ENCODE results near the gene C12orf76. TPM values are rescaled to one million over a fixed set of nuclear protein-coding genes. Genes with fewer than 3 reads are reported as not detected.
"Not testable (repeated sequence)": the region's sequence is repeated elsewhere in the genome, so short reads cannot be mapped to it uniquely, and the experiment has no call there.

Gene C12orf76
- total RNA-seq, 2 donors from 2014 or later = 9.9 to 16.3 TPM

DNA sequence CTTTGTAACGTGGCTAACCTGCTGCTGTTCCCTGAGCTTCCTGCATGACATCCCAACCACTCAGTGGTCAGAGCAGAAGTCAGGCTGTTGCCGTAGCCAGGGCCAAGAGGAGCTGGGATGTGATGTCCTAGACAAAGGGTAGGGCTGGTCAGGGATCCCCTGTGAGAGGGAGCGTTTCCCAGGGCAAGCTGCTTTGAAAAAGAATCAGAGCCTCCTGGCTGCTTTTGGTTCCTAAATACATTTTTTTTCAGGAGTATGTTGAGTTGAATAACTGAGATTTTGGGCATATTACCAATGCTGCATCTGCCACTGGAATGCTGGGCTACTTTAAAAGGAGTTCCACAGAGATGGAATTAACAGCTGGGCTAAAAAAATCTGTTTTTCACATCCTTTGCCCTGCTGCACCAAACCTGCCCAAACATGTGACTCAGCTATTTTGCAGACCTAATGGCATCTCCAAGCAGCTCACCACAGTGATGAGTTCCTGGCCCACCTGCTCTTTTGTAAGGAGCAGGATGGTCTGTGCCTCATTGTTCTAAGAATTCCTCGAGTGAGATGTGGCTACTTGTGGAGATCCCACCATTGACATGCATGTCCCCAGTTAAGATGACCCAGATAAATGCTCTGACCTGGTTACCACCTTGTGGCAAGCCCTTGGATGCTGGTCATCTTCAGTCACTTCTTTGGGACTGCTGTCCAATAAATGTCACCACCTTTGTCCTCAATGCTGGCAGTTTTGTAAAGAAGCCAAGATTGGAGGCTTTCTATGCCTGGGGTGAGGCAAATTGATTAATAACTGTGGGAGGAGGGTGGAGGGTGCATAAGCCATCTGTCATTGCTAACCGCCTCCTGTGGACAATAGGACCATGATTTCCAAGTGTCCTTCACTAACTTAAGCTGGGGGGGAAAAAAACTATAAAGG, 25.0 kb downstream of the C12orf76 start:
- peaks cover 98% of the 10 kb centered on the region for H3K36me3 Mint-ChIP-seq (ENCODE audit: low read depth)
- H3K4me1 Mint-ChIP-seq = peaks cover 7% of the 10 kb centered on the region

DNA sequence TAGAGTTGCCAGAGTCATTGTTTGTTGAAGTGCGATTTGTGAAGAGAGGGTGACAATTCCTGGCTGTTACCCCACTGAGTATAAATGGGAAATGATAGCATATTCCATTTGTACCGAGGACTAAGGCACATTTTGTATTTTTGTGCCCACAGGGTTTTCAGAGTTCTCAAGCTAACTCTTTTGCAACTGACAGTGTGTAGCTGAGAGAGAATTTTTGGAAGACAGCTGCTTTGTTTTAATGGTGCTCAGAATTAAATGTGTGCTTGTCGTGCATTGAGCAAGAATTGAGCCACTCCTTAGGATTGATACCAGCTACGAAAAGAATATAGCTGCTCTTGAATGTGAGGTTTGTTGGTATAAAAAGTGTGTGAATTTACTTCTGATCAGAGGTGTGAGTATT, 27.4 kb downstream of the C12orf76 start:
- H3K27me3 Mint-ChIP-seq = no peaks in the 10 kb centered on the region

More for the DNA sequence above, 25.0 kb downstream of the C12orf76 start:
- Mint-ChIP-seq H3K4me3 (no peak overlapping the region), H3K27ac (no peak overlapping the region), H3K27me3 (no peaks in the 10 kb centered on the region), H3K9me3 (no peaks in the 10 kb centered on the region)
- ATAC-seq (replicated peaks) = no peak

DNA sequence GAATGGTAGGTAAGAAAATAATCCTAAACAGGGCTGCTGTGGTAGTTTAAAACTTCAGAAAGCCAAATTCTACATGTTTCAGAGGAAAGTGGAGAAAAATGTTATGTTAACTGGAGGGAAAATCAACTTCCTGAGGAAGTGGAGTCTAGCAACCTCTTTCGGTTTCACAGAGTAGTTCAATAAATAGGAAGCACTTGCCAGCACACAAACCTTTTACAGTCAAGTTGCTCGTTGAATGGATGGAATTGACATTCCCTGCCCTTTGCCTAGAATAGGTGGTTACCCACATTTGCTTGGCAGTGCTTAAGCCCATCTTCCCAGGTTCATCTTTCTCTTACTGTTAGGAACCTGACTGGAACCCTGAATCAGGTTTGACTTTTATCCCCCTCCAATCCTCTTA, 33.2 kb downstream of the C12orf76 start:
- Mint-ChIP-seq H3K27ac (peak overlapping the region; percentile 66), H3K4me1 (peaks cover 30% of the 10 kb centered on the region), H3K4me3 (peak overlapping the region; percentile 54), H3K9me3 (no peaks in the 10 kb centered on the region), H3K36me3 (ENCODE audit: low read depth) (peaks cover 87% of the 10 kb centered on the region), H3K27me3 (no peaks in the 10 kb centered on the region)
- no peak for ATAC-seq (replicated peaks)

More for the DNA sequence above, 27.4 kb downstream of the C12orf76 start:
- no peak overlapping the region for H3K27ac Mint-ChIP-seq
- ATAC-seq (replicated peaks) = no peak
- no peaks in the 10 kb centered on the region for H3K9me3 Mint-ChIP-seq
- H3K36me3 Mint-ChIP-seq (ENCODE audit: low read depth) = peaks cover 100% of the 10 kb centered on the region
- H3K4me3 Mint-ChIP-seq = no peak overlapping the region
- H3K4me1 Mint-ChIP-seq = no peaks in the 10 kb centered on the region

DNA sequence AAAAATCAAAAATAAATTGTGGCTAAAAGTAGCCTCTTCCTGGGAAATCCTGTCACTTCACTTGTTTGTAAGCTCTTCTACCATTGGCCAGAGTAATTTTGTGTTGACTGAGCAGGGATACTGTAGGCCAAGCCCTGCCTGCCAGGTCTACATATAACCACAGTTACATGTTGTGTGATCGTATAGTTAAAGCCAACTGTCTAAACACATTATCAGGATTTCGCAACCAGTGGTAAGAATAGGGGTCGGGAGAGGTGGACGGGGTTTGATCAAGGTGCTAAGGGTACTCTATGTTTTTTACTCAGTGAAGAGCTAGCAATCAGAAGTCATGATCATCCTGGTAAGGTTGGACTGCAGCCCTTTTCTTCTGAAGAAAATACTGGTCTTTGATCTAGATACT, 35.7 kb downstream of the C12orf76 start:
- Mint-ChIP-seq H3K27ac (peak overlapping the region; percentile 85), H3K9me3 (no peaks in the 10 kb centered on the region), H3K4me1 (peaks cover 43% of the 10 kb centered on the region), H3K36me3 (ENCODE audit: low read depth) (peaks cover 68% of the 10 kb centered on the region), H3K4me3 (peak overlapping the region; percentile 77), H3K27me3 (no peaks in the 10 kb centered on the region)
- ATAC-seq (replicated peaks) = no peak

DNA sequence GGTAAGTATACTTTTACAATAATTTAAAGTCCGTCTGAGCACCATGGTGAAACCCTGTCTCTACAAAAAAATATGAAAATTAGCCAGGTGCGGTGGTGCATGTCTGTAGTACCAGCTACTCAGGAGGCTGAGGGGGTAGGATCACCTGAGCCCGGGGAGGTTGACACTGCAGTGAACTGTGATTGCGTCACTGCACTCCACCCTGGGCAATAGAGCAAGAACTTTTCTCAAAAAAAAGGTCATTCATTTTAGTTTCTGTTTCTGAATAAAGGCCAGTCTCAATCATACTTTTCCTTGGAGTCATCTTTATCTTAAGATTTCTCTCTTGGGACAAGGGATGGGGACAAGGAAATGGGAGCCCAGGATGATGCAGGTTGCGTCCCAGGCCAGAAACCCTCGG, 36.2 kb downstream of the C12orf76 start:
- Mint-ChIP-seq H3K27me3 (no peaks in the 10 kb centered on the region), H3K9me3 (no peaks in the 10 kb centered on the region), H3K4me1 (peaks cover 43% of the 10 kb centered on the region), H3K36me3 (ENCODE audit: low read depth) (peaks cover 64% of the 10 kb centered on the region), H3K27ac (peak overlapping the region; percentile 85), H3K4me3 (peak overlapping the region; percentile 77)
- ATAC-seq (replicated peaks) = no peak

DNA sequence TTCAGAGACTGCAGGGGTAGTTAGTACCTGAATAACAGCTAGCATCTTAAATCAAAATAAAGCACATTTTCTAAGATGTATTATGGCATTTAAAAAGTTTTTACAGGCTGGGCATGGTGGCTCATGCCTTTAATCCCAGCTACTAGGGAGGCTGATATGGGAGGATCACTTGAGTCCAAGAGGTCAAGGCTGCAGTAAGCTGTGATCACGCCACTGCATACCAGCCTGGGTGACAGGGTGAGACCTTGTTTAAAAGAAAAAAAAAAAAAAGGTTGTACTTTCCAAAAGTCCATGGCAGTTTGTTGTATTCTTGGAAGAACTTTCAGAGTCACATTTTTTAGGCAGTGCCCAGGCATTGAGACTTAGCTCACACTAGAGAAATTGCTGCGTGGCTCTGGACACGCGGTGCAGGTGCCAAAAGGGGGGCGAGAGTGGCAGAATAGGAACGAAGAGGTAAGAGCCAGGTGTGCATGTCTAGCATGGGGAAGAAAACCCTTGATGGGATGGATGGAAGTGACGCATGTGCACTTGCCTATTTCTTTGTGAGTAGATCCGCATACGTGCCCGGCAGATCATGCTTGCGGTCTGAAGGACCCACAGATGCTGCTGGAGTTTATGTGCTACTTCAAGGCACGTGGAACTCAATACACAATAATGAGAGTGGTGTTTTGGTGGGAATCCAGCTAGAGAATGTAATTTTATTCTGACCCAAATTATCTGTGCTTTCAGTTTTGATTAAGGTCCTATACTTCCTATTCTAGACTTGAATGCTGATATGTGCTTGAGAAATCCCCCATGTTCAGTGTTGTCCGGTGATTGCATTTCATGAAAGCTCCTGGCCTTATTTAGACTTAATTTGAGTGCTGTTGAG, 37.2 kb downstream of the C12orf76 start:
- H3K9me3 Mint-ChIP-seq = no peaks in the 10 kb centered on the region
- H3K36me3 Mint-ChIP-seq (ENCODE audit: low read depth) = peaks cover 64% of the 10 kb centered on the region
- peak overlapping the region; percentile 85 for H3K27ac Mint-ChIP-seq
- peaks cover 43% of the 10 kb centered on the region for H3K4me1 Mint-ChIP-seq
- peak; percentile 62 for ATAC-seq (replicated peaks)
- no peaks in the 10 kb centered on the region for H3K27me3 Mint-ChIP-seq
- H3K4me3 Mint-ChIP-seq = peak overlapping the region; percentile 77

DNA sequence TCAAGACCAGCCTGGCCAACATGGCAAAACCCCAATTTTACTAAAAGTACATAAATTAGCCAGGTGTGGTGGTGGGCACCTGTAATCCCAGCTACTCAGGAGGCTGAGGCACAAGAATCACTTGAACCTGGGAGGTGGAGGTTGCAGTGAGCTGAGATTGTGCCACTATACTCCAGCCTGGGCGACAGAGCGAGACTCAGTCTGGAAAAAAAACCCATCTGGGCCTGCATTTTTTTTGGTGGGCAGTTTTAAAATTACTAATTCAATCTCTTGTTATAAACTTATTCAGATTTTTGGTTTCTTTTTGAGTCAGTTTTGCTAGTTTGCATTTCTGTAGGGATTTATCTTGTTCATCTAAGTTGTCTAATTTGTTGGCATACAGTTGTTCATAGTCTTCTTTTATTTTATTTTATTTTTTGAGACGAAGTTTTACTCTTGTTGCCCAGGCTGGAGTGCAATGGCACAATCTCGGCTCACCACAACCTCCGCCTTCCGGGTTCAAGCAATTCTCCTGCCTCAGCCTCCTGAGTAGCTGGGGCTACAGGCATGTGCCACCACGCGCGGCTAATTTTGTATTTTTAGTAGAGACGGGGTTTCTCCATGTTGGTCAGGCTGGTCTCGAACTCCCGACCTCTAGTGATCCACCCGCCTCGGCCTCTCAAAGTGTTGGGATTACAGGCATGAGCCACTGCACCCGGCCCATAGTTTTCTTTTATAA, 39.5 kb downstream of the C12orf76 start:
- not testable (repeated sequence) for H3K9me3 Mint-ChIP-seq, H3K27me3 Mint-ChIP-seq
- Mint-ChIP-seq H3K27ac (peak overlapping the region; percentile 79), H3K36me3 (ENCODE audit: low read depth) (peaks cover 43% of the 10 kb centered on the region), H3K4me1 (peaks cover 50% of the 10 kb centered on the region), H3K4me3 (peak overlapping the region; percentile 77)
- ATAC-seq (replicated peaks) = peak; percentile 40

DNA sequence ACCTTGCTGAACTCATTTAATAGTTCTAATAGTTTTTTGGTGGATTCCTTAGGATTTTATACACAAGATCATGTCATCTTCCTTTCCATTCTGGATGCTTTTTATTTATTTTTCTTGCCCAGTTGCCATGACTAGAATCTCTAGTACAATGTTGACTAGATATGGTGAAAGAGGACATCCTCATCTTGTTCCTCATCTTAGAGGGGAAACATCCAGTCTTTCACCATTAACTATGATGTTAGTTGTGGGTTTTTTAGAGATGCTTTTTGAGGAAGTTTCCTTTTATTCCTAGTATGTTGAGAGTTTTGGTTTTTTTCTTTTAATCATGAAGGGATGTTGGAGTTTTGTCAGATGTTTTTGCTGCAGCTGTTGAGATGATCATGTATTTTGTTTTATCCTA, 40.4 kb downstream of the C12orf76 start:
- no peaks in the 10 kb centered on the region for H3K27me3 Mint-ChIP-seq
- ATAC-seq (replicated peaks) = no peak
- H3K36me3 Mint-ChIP-seq (ENCODE audit: low read depth) = peaks cover 42% of the 10 kb centered on the region
- H3K4me3 Mint-ChIP-seq = peak overlapping the region; percentile 77
- peaks cover 58% of the 10 kb centered on the region for H3K4me1 Mint-ChIP-seq
- no peak overlapping the region for H3K27ac Mint-ChIP-seq
- no peaks in the 10 kb centered on the region for H3K9me3 Mint-ChIP-seq

DNA sequence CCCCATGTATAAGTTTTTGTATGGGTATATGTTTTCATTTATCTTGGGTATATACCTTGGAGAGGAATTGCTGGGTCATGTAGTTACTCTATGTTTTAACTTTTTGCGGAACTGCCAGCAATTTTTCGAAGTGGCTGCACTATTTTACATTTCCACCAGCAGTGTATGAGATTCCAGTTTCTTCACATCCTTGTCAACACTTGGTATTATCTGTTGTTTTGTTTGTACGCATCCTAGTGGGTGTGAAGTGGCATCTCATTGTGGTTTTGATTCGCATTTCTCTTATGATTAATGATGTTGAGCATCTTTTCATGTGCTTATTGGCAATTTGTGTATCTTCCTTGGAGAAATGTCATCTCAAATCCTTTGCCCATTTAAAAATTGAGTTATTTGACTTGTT, 42.2 kb downstream of the C12orf76 start:
- Mint-ChIP-seq H3K9me3 (no peaks in the 10 kb centered on the region), H3K4me3 (peak overlapping the region; percentile 100), H3K4me1 (peaks cover 47% of the 10 kb centered on the region), H3K27me3 (no peaks in the 10 kb centered on the region), H3K27ac (peak overlapping the region; percentile 82), H3K36me3 (ENCODE audit: low read depth) (peaks cover 40% of the 10 kb centered on the region)
- no peak for ATAC-seq (replicated peaks)

DNA sequence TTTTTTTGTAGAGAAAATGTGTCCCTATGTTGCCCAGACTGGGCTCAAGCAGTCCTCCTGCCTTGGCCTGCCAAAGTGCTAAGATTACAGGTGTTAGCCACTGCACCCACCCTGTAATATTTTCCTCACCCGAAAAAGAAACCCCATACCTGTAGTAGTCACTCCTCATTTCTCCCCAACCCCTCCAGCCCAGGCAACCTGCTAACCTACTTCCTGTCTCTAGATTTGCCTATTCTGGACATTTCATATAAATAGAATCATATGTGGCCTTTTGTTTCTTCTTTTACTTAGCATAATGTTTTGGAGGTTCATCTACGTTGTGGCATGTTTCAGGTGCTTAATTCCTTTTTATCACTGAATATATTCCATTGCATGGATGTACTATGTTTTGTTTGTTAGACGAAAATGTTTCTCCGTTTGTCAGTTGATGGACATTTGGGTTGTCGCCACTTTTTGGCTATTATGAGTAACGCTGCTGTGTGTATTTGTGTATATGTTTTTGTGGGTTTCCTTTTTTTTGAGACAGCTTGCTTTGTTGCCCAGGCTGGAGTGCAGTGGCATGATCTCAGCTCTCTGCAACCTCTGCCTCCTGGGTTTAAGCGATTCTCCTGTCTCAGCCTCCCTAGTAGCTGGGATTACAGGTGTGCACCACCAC, 42.9 kb downstream of the C12orf76 start:
- Mint-ChIP-seq H3K27ac (peak overlapping the region; percentile 82), H3K4me1 (peaks cover 46% of the 10 kb centered on the region), H3K4me3 (peak overlapping the region; percentile 100), H3K9me3 (no peaks in the 10 kb centered on the region), H3K27me3 (no peaks in the 10 kb centered on the region), H3K36me3 (ENCODE audit: low read depth) (peaks cover 40% of the 10 kb centered on the region)
- peak; percentile 71 for ATAC-seq (replicated peaks)

DNA sequence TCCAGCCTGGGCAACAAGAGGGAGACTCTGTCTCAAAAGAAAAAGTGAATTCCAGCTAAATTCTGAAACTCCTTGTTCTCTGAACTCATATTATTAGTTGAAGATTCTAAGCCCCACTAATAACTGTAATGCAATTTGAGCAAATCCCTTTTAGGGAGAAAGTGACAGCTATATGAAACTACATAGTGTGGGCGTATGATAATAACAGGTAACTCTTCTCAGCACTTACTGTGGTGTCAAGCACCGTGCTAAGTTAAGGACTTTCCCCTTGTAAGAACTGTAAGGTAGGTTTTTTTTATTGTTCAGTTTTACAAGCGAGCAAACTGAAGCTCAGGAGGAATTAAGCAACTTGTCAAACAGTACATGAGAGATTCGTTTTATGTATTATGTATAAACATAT, 43.7 kb downstream of the C12orf76 start:
- no peak overlapping the region for H3K27ac Mint-ChIP-seq
- H3K4me1 Mint-ChIP-seq = peaks cover 40% of the 10 kb centered on the region
- H3K36me3 Mint-ChIP-seq (ENCODE audit: low read depth) = peaks cover 45% of the 10 kb centered on the region
- H3K27me3 Mint-ChIP-seq = no peaks in the 10 kb centered on the region
- no peaks in the 10 kb centered on the region for H3K9me3 Mint-ChIP-seq
- peak overlapping the region; percentile 100 for H3K4me3 Mint-ChIP-seq
- ATAC-seq (replicated peaks) = peak; percentile 71

DNA sequence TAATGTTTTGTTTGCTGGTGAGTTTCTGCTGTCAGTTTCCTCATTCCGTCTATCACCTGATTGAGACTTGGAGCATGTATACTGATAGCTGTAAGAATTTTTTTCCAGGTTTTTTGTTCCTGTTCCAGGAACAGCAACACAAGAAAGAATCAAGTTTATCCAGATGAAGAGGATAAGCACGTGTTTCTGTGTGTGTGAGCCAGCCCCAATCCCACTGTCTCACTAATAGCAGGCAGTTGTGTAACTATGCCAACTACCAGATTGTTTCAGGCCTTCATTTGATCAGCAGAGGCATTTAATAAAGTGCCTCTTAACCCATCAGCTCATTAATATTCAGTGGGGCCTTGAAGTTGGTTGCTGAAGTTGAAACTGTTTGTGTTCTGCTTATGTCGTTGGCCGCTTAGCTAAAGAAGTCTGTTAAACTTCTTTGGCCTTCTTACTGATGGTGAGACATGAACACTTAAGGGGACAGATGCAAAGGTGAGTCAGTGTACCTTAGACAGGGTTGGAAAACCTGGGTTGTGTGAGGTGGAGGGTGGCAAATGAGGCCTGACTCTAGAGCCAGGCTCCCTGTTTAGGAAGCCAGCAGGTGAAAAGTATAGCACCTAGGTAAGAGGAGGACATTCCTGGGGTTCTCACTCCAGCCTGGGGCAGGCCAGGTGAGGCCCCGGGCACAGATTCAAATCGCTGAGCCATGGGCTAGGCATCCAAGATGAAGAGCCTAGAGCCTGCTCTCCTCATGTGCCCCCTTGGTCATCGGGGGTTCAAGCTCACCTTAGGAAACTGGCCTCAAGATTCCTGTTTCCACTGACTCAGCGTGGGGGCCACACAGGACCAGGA, 45.4 kb downstream of the C12orf76 start:
- no peak for ATAC-seq (replicated peaks)
- Mint-ChIP-seq H3K36me3 (ENCODE audit: low read depth) (peaks cover 40% of the 10 kb centered on the region), H3K9me3 (no peaks in the 10 kb centered on the region), H3K4me3 (peak overlapping the region; percentile 100), H3K4me1 (peaks cover 33% of the 10 kb centered on the region), H3K27ac (peak overlapping the region; percentile 49), H3K27me3 (no peaks in the 10 kb centered on the region)

DNA sequence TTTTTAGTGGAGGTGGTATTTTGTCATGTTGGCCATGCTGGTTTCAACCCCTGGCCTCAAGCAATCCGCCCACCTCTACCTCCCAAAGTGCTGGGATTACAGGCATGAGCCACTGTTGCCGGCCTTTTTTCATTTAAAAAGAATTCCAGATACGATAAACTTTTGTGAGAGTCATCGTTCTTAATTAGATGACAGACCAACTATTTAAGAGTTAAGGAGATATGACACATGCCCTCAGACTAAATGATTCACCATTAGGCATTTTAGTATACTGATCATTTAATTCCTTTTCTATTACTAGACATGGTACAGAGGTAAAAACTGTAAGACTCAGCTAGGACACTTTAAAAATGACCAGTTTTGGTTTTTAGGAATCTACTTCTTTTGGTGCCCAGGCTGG, 46.7 kb downstream of the C12orf76 start:
- peaks cover 35% of the 10 kb centered on the region for H3K4me1 Mint-ChIP-seq
- peaks cover 33% of the 10 kb centered on the region for H3K36me3 Mint-ChIP-seq (ENCODE audit: low read depth)
- H3K27me3 Mint-ChIP-seq = no peaks in the 10 kb centered on the region
- no peak for ATAC-seq (replicated peaks)
- H3K27ac Mint-ChIP-seq = no peak overlapping the region
- H3K9me3 Mint-ChIP-seq = no peaks in the 10 kb centered on the region
- H3K4me3 Mint-ChIP-seq = peak overlapping the region; percentile 100

Measured in activated T-helper 17 cell treated with anti-CD3 and anti-CD28 coated beads, Interleukin-2, amount 50 U/mL, for 72 hours (primary cell).